ENCODE data around the gene CISD1.
A peak's percentile ranks its signal among the peaks of the same experiment; 100 is the strongest.

Gene CISD1

GRCh38 chr10:58335306-58336005 is 66.5 kb downstream of the CISD1 start:
- POLR2A ChIA-PET = interaction anchor here (0.5 to 2.0 kb wide), 4 partner anchors 13 to 170 kb away, joined by 3 to 12 read pairs (median 4); partner anchors contain the start of gene TFAM
- CTCF ChIA-PET = no interaction called here
- peak; percentile 31 for DNase-seq (ENCODE audit: extremely low spot score)
- TF ChIP-seq NFRKB (IDR thresholded peaks at IDR 0.05) = no peak

- no peak for DNase-seq (ENCODE audit: extremely low spot score)
- CTCF ChIA-PET = no interaction called here
- POLR2A ChIA-PET = interaction anchor here (0.5 to 1.9 kb wide), 3 partner anchors 12 to 169 kb away, joined by 3 to 5 read pairs (median 4); no protein-coding TSS in a partner anchor
- TF ChIP-seq LEF1 (IDR thresholded peaks at IDR 0.05; ENCODE audit: borderline replicate concordance) (no peak), L3MBTL2 (conservative IDR thresholded peaks at IDR 0.05) (no peak), ELF4 (IDR thresholded peaks at IDR 0.05) (no peak), SUZ12 (IDR thresholded peaks at IDR 0.05) (no peak), TARDBP (IDR thresholded peaks at IDR 0.05) (no peak), BHLHE40 (IDR thresholded peaks at IDR 0.05; ENCODE audit: borderline replicate concordance) (no peak), NFRKB (IDR thresholded peaks at IDR 0.05) (no peak), ZNF384 (IDR thresholded peaks at IDR 0.05) (no peak)
These were observed 67.3 kb downstream of the CISD1 start for GRCh38 chr10:58336242-58336641.

All from HEK293T (cell line).